HepG2 (cell line): ENCODE data around the gene MRPL20. TPM values are rescaled to one million over a fixed set of nuclear protein-coding genes. Genes with fewer than 3 reads are reported as not detected.
A peak's percentile ranks its signal among the peaks of the same experiment; 100 is the strongest.

Experiments
- CEBPG ChIP-seq: IDR thresholded peaks from 2 replicates; pipeline ENCODE4 v1.6.1; 2016
- CREM ChIP-seq, 2 experiments: sonication (generic) in 1 of 2; formaldehyde crosslinking in 1 of 2; IDR thresholded peaks; 2 replicates each; pipeline versions ENCODE4 v1.4.0 to v1.6.1; 2016 to 2020; ENCODE audit warnings: antibody characterized with exemption in 1 of 2, mild to moderate bottlenecking in 1 of 2, missing genetic modification reagents in 1 of 2
- FOSL2 ChIP-seq: sonication (generic); formaldehyde crosslinking; IDR thresholded peaks from 2 replicates; pipeline ENCODE4 v1.4.0; 2020; ENCODE audit warnings: missing genetic modification reagents
- HMG20B ChIP-seq: conservative IDR thresholded peaks from 2 replicates; pipeline ENCODE4 v1.6.1; 2016; ENCODE audit warnings: missing genetic modification reagents, missing compliant biosample characterization
- KAT7 ChIP-seq: IDR thresholded peaks from 2 replicates; pipeline ENCODE4 v1.6.1; 2018; ENCODE audit warnings: borderline replicate concordance, missing compliant biosample characterization
- KDM3A ChIP-seq: IDR thresholded peaks from 2 replicates; pipeline ENCODE4 v1.6.1; 2018; ENCODE audit warnings: low read depth, missing compliant biosample characterization
- NFE2 ChIP-seq: sonication (generic); formaldehyde crosslinking; IDR thresholded peaks from 2 replicates; pipeline ENCODE4 v1.4.0; 2020; ENCODE audit warnings: missing genetic modification reagents
- POLR2G ChIP-seq: fragments of 200-400 bp; formaldehyde crosslinking; IDR thresholded peaks from 2 replicates; pipeline ENCODE4 v1.6.1; 2018; ENCODE audit warnings: mild to moderate bottlenecking, low read depth, low read length, moderate library complexity
- SP2 ChIP-seq: sonication (generic); formaldehyde crosslinking; IDR thresholded peaks from 2 replicates; pipeline ENCODE4 v1.5.1; 2020; ENCODE audit warnings: mild to moderate bottlenecking, missing genetic modification reagents
- TCF12 ChIP-seq, 2 experiments: fragments of 450-650 bp in 1 of 2; sonication (generic) in 1 of 2; formaldehyde crosslinking in 1 of 2; IDR thresholded peaks; 2 replicates each; pipeline versions ENCODE4 v1.6.1 to v1.8.0; 2017 to 2022; ENCODE audit warnings: antibody characterized with exemption in 1 of 2, mild to moderate bottlenecking in 1 of 2, missing genetic modification reagents in 1 of 2, moderate library complexity in 1 of 2
- ZBTB21 ChIP-seq: sonication (generic); formaldehyde crosslinking; IDR thresholded peaks from 2 replicates; pipeline ENCODE4 v1.4.0; 2020; ENCODE audit warnings: missing genetic modification reagents
- ZFX ChIP-seq: sonication (generic); formaldehyde crosslinking; IDR thresholded peaks from 2 replicates; pipeline ENCODE4 v1.4.0; 2020; ENCODE audit warnings: mild to moderate bottlenecking, low read depth, missing genetic modification reagents, moderate library complexity
- ZMYM2 ChIP-seq: sonication (generic); formaldehyde crosslinking; IDR thresholded peaks from 2 replicates; pipeline ENCODE4 v1.8.0; 2022; ENCODE audit warnings: mild to moderate bottlenecking, missing genetic modification reagents
- ZNF124 ChIP-seq: sonication (generic); formaldehyde crosslinking; IDR thresholded peaks from 2 replicates; pipeline ENCODE4 v1.4.0; 2020; ENCODE audit warnings: missing genetic modification reagents
- ZNF253 ChIP-seq: sonication (generic); formaldehyde crosslinking; IDR thresholded peaks from 2 replicates; pipeline ENCODE4 v1.8.0; 2022; ENCODE audit warnings: mild to moderate bottlenecking, missing genetic modification reagents, borderline replicate concordance
- ZNF501 ChIP-seq: sonication (generic); formaldehyde crosslinking; IDR thresholded peaks from 2 replicates; pipeline ENCODE4 v1.5.1; 2020; ENCODE audit warnings: mild to moderate bottlenecking, moderate library complexity, missing genetic modification reagents
- ZNF549 ChIP-seq: sonication (generic); formaldehyde crosslinking; IDR thresholded peaks from 2 replicates; pipeline ENCODE4 v1.5.0; 2020; ENCODE audit warnings: missing genetic modification reagents
- ZNF558 ChIP-seq: sonication (generic); formaldehyde crosslinking; IDR thresholded peaks from 2 replicates; pipeline ENCODE4 v1.9.0; 2022; ENCODE audit warnings: mild to moderate bottlenecking, missing genetic modification reagents, borderline replicate concordance
- ZNF670 ChIP-seq: sonication (generic); formaldehyde crosslinking; IDR thresholded peaks from 2 replicates; pipeline ENCODE4 v1.8.0; 2022; ENCODE audit warnings: mild to moderate bottlenecking, missing genetic modification reagents, borderline replicate concordance
- ZNF773 ChIP-seq: sonication (generic); formaldehyde crosslinking; IDR thresholded peaks from 2 replicates; pipeline ENCODE4 v1.4.0; 2020; ENCODE audit warnings: missing genetic modification reagents, borderline replicate concordance
- ZNF776 ChIP-seq: sonication (generic); formaldehyde crosslinking; IDR thresholded peaks from 2 replicates; pipeline ENCODE4 v1.4.0; 2020; ENCODE audit warnings: mild to moderate bottlenecking, missing genetic modification reagents
- ZNF781 ChIP-seq: sonication (generic); formaldehyde crosslinking; IDR thresholded peaks from 2 replicates; pipeline ENCODE4 v1.5.1; 2020; ENCODE audit warnings: borderline replicate concordance, mild to moderate bottlenecking, missing genetic modification reagents; ENCODE audit errors: not compliant biosample characterization
- polyA plus RNA-seq, 8 experiments: library from polyadenylated mRNA; depleted of rRNA in 3 of 8; stranded (reverse) in 7 of 8; unstranded in 1 of 8; fragments of >200 nt; fragmentation: Illumina TruSeq in 4 of 8; extraction: Trizol in 4 of 8; gene quantifications; 2 replicates each; pipeline versions ENCODE4 v1.2.1 to v1.2.3, GENCODE V29; 2011 to 2016; ENCODE audit warnings: low read depth in 4 of 8, missing spikeins in 1 of 8, mixed read lengths in 1 of 8; ENCODE audit not compliant: insufficient read depth in 1 of 8
- total RNA-seq, 5 experiments: library from RNA; depleted of rRNA; stranded (reverse); fragments of >200 nt; fragmentation: Illumina TruSeq; extraction: Trizol; gene quantifications; 2 replicates each; pipeline ENCODE4 v1.2.3, GENCODE V29; 2016; ENCODE audit warnings: low read depth in 1 of 5
- TF ChIP-seq, protein P1 (sequence below): sonication (generic); formaldehyde crosslinking; IDR thresholded peaks from 2 replicates; pipeline ENCODE4 v1.4.0; 2020; ENCODE audit warnings: missing genetic modification reagents
- TF ChIP-seq, protein P2 (sequence below): sonication (generic); formaldehyde crosslinking; IDR thresholded peaks from 2 replicates; pipeline ENCODE4 v1.4.0; 2020; ENCODE audit warnings: missing genetic modification reagents, mild to moderate bottlenecking, borderline replicate concordance
- TF ChIP-seq, protein P3 (sequence below): sonication (generic); formaldehyde crosslinking; IDR thresholded peaks from 2 replicates; pipeline ENCODE4 v1.8.1; 2022; ENCODE audit warnings: low read depth, mild to moderate bottlenecking, missing genetic modification reagents

MRPL20 gene
- total and polyA plus RNA-seq, 2 of the 13 experiments (the other 11 are each of a cell fraction or from before 2014, with no cell fraction given) = 59.2 to 127 TPM

GRCh38 chr1:1374929-1375662 is 32.0 kb downstream of the MRPL20 start, which contains the start of gene AURKAIP1 (continued):
- 0 out of 2 replicates have a peak, but pooled peaks have one; percentile 5 for TF ChIP-seq ZNF253
- TF ChIP-seq, protein P1, sequence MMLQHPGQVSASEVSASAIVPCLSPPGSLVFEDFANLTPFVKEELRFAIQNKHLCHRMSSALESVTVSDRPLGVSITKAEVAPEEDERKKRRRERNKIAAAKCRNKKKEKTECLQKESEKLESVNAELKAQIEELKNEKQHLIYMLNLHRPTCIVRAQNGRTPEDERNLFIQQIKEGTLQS = peak; percentile 76; the same call in 1 of the 2 replicates
- TF ChIP-seq ZBTB21 (CRISPR knock-in tag) = no peak
- no peak for TF ChIP-seq ZNF773 (CRISPR knock-in tag)
- peak; percentile 97; the same call in 1 of the 2 replicates for TF ChIP-seq KAT7
- TF ChIP-seq POLR2G = peak; percentile 74
- no peak for TF ChIP-seq ZNF781 (CRISPR knock-in tag)
- peak; percentile 97 for TF ChIP-seq KDM3A
- no peak; the same call in 1 of the 2 replicates for TF ChIP-seq ZNF776 (CRISPR knock-in tag)
- no peak for TF ChIP-seq TCF12 (IDR thresholded peaks at IDR 0.05)
- TF ChIP-seq TCF12 (CRISPR knock-in tag; IDR thresholded peaks at IDR 0.05) = peak; percentile 76
- peak; percentile 57; the same call in 1 of the 2 replicates for TF ChIP-seq HMG20B
- no peak for TF ChIP-seq ZNF549
- TF ChIP-seq ZFX (CRISPR knock-in tag) = peak; percentile 97
- peak; percentile 78 for TF ChIP-seq FOSL2 (CRISPR knock-in tag)
- TF ChIP-seq, protein P2, sequence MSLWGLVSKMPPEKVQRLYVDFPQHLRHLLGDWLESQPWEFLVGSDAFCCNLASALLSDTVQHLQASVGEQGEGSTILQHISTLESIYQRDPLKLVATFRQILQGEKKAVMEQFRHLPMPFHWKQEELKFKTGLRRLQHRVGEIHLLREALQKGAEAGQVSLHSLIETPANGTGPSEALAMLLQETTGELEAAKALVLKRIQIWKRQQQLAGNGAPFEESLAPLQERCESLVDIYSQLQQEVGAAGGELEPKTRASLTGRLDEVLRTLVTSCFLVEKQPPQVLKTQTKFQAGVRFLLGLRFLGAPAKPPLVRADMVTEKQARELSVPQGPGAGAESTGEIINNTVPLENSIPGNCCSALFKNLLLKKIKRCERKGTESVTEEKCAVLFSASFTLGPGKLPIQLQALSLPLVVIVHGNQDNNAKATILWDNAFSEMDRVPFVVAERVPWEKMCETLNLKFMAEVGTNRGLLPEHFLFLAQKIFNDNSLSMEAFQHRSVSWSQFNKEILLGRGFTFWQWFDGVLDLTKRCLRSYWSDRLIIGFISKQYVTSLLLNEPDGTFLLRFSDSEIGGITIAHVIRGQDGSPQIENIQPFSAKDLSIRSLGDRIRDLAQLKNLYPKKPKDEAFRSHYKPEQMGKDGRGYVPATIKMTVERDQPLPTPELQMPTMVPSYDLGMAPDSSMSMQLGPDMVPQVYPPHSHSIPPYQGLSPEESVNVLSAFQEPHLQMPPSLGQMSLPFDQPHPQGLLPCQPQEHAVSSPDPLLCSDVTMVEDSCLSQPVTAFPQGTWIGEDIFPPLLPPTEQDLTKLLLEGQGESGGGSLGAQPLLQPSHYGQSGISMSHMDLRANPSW (CRISPR knock-in tag) = peak; percentile 86
- TF ChIP-seq NFE2 (CRISPR knock-in tag) = no peak
- TF ChIP-seq SP2 (CRISPR knock-in tag) = peak; percentile 73
- no peak for TF ChIP-seq ZMYM2 (CRISPR knock-in tag)
- TF ChIP-seq ZNF501 (CRISPR knock-in tag) = peak; percentile 98
- TF ChIP-seq ZNF670 (CRISPR knock-in tag) = peak; percentile 97
- peak; percentile 29; the same call in 1 of the 2 replicates for TF ChIP-seq CEBPG (CRISPR knock-in tag)
- TF ChIP-seq CREM (IDR thresholded peaks at IDR 0.05) = peak; percentile 98
- no peak; the same call in 1 of the 2 replicates for TF ChIP-seq CREM (CRISPR knock-in tag; IDR thresholded peaks at IDR 0.05)
- no peak; the same call in 1 of the 2 replicates for TF ChIP-seq ZNF558 (CRISPR knock-in tag)
- TF ChIP-seq, protein P3, sequence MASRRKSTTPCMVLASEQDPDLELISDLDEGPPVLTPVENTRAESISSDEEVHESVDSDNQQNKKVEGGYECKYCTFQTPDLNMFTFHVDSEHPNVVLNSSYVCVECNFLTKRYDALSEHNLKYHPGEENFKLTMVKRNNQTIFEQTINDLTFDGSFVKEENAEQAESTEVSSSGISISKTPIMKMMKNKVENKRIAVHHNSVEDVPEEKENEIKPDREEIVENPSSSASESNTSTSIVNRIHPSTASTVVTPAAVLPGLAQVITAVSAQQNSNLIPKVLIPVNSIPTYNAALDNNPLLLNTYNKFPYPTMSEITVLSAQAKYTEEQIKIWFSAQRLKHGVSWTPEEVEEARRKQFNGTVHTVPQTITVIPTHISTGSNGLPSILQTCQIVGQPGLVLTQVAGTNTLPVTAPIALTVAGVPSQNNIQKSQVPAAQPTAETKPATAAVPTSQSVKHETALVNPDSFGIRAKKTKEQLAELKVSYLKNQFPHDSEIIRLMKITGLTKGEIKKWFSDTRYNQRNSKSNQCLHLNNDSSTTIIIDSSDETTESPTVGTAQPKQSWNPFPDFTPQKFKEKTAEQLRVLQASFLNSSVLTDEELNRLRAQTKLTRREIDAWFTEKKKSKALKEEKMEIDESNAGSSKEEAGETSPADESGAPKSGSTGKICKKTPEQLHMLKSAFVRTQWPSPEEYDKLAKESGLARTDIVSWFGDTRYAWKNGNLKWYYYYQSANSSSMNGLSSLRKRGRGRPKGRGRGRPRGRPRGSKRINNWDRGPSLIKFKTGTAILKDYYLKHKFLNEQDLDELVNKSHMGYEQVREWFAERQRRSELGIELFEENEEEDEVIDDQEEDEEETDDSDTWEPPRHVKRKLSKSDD (CRISPR knock-in tag) = peak; percentile 82
- peak; percentile 84; the same call in 1 of the 2 replicates for TF ChIP-seq ZNF124
